ENCODE results near the gene ZNF69.

DNA sequence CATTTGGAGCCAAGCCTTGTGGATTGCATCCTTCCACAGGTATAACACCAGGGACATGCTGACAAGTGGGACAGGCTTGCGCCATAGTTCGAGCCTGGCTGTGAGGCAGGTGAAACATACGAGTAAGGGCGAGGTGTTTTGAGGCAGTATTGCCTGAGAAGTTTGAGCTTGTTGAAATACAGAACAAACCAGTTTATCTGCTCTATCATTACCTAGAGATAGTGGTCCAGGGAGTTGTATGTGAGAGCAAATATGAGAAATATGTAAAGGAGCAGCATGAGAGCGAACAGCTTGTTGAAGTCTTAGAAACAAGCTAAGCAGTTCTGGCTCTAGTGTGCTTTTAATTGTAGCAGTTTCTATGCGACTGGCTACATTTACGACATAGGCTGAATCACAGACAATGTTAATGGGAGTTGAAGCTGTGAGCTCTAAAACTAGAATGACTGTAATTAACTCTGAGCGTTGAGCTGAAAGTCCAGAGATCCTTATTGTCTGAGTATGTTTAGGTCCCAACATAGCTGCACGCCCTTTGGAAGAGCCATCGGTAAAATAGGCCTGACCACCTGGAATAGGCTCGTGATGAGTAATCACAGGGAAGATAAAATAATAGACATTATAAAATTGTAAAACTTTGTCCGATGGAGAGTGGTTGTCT lies 30.9 kb upstream of the ZNF69 start:
- TF ChIP-seq, protein P1, sequence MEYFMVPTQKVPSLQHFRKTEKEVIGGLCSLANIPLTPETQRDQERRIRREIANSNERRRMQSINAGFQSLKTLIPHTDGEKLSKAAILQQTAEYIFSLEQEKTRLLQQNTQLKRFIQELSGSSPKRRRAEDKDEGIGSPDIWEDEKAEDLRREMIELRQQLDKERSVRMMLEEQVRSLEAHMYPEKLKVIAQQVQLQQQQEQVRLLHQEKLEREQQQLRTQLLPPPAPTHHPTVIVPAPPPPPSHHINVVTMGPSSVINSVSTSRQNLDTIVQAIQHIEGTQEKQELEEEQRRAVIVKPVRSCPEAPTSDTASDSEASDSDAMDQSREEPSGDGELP (IDR thresholded peaks at IDR 0.05; ENCODE audit: borderline replicate concordance, low read depth), result no peak
- TF ChIP-seq EP300 (IDR thresholded peaks at IDR 0.05; ENCODE audit: low read depth in 2 of 2, low read length in 2 of 2), result no peak
- no peak for TF ChIP-seq EP300 (CRISPR knock-in tag; IDR thresholded peaks at IDR 0.05; ENCODE audit: borderline replicate concordance)
- no peak for TF ChIP-seq RFX1 (IDR thresholded peaks at IDR 0.05)
- TF ChIP-seq ZNF510 (CRISPR knock-in tag; IDR thresholded peaks at IDR 0.05; ENCODE audit: low read depth), result no peak
- TF ChIP-seq, protein P2, sequence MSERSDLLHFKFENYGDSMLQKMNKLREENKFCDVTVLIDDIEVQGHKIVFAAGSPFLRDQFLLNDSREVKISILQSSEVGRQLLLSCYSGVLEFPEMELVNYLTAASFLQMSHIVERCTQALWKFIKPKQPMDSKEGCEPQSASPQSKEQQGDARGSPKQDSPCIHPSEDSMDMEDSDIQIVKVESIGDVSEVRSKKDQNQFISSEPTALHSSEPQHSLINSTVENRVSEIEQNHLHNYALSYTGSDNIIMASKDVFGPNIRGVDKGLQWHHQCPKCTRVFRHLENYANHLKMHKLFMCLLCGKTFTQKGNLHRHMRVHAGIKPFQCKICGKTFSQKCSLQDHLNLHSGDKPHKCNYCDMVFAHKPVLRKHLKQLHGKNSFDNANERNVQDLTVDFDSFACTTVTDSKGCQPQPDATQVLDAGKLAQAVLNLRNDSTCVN (CRISPR knock-in tag; IDR thresholded peaks at IDR 0.05; ENCODE audit: borderline replicate concordance), result no peak
- no peak for TF ChIP-seq RBFOX2 (IDR thresholded peaks at IDR 0.05; ENCODE audit: low read depth, low read length)
- TF ChIP-seq ZFP36 (IDR thresholded peaks at IDR 0.05; ENCODE audit: borderline replicate concordance, low read depth, low read length, partially characterized antibody), result no peak
- TF ChIP-seq ZNF138 (CRISPR knock-in tag; IDR thresholded peaks at IDR 0.05; ENCODE audit: low read depth), result no peak
- no peak for TF ChIP-seq FOXJ3 (CRISPR knock-in tag; IDR thresholded peaks at IDR 0.05; ENCODE audit: borderline replicate concordance)
- TF ChIP-seq KDM5B (CRISPR knock-in tag; IDR thresholded peaks at IDR 0.05; ENCODE audit: borderline replicate concordance), result no peak
- no peak for TF ChIP-seq SRSF9 (IDR thresholded peaks at IDR 0.05; ENCODE audit: borderline replicate concordance, insufficient read depth, low read depth, low read length, poor library complexity, severe bottlenecking)
- TF ChIP-seq, protein P3, sequence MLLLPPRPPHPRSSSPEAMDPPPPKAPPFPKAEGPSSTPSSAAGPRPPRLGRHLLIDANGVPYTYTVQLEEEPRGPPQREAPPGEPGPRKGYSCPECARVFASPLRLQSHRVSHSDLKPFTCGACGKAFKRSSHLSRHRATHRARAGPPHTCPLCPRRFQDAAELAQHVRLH (CRISPR knock-in tag; IDR thresholded peaks at IDR 0.05; ENCODE audit: borderline replicate concordance, low read depth), result no peak
- no peak for TF ChIP-seq ZNF619 (CRISPR knock-in tag; IDR thresholded peaks at IDR 0.05)
